LNCaP clone FGC (cell line): ENCODE results near the gene DYNC1I1.

Experiments
- DNase-seq: peaks from one replicate; pipeline ENCODE4 v3.0.0-alpha.2; 2011; ENCODE audit warnings: low read depth
- H3K4me3 ChIP-seq: 2 replicates; pipeline ENCODE4 v1.5.1; 2011; ENCODE audit warnings: mild to moderate bottlenecking, low read depth, low read length, control low read depth
- TF ChIP-seq, protein P1 (sequence below): IDR thresholded peaks from 2 replicates; pipeline ENCODE4 v1.5.1; 2012; ENCODE audit warnings: mild to moderate bottlenecking; ENCODE audit not compliant: control insufficient read depth, insufficient read depth; ENCODE audit errors: extremely low read depth

DYNC1I1 gene

DNA sequence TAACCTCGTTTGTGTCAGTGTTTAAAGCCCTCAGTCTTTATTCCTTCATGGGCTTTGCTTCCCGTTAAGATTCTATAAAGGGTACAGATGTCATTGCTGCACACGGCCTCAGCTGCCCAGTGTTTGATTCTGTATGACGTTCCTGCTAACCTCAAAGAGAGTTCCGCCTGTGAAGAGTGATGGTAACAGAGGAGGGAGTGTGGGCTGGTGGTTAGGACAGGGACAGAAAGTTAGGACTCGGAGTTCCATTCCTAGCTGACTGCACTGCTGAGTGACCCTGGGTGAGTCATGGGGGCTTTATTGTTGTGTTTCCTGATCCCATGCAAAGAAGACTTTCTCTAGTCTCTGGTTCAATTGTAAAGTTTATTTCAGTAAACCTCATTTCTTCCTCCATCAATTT is 227.1 kb downstream of the DYNC1I1 start:
- no peak for DNase-seq
- TF ChIP-seq, protein P1, sequence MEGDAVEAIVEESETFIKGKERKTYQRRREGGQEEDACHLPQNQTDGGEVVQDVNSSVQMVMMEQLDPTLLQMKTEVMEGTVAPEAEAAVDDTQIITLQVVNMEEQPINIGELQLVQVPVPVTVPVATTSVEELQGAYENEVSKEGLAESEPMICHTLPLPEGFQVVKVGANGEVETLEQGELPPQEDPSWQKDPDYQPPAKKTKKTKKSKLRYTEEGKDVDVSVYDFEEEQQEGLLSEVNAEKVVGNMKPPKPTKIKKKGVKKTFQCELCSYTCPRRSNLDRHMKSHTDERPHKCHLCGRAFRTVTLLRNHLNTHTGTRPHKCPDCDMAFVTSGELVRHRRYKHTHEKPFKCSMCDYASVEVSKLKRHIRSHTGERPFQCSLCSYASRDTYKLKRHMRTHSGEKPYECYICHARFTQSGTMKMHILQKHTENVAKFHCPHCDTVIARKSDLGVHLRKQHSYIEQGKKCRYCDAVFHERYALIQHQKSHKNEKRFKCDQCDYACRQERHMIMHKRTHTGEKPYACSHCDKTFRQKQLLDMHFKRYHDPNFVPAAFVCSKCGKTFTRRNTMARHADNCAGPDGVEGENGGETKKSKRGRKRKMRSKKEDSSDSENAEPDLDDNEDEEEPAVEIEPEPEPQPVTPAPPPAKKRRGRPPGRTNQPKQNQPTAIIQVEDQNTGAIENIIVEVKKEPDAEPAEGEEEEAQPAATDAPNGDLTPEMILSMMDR = no peak
- no peak overlapping the region for H3K4me3 ChIP-seq

GRCh38 chr7:96004578-96004977 is 232.2 kb downstream of the DYNC1I1 start:
- TF ChIP-seq, protein P1 = no peak
- H3K4me3 ChIP-seq = no peak overlapping the region
- DNase-seq = no peak

GRCh38 chr7:96005271-96005670 is 232.9 kb downstream of the DYNC1I1 start:
- DNase-seq = no peak
- no peak overlapping the region for H3K4me3 ChIP-seq
- TF ChIP-seq, protein P1 = no peak

DNA sequence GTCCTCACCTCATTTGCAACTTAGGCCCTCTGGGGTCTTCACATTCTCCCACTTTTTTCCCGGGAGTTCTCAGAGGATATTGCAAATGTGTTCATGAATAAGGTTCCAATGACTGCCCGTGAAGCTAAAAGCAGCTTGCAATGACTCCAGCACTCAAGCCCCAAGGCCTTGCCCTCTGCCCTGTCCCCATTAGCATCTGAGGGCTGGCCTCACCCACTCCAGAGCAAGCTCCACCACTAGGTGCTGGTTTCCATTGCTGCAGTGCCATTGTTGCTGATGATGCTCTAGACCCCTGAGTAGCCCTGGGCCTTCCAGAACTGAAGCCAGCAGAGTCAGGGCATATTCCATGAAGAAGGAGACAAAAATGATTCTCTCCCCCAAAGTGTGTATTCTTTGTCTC is 236.8 kb downstream of the DYNC1I1 start:
- H3K4me3 ChIP-seq = no peak overlapping the region
- TF ChIP-seq, protein P1 = no peak
- DNase-seq = no peak

GRCh38 chr7:96013836-96014235 is 241.5 kb downstream of the DYNC1I1 start:
- no peak for DNase-seq
- H3K4me3 ChIP-seq = no peak overlapping the region

DNA sequence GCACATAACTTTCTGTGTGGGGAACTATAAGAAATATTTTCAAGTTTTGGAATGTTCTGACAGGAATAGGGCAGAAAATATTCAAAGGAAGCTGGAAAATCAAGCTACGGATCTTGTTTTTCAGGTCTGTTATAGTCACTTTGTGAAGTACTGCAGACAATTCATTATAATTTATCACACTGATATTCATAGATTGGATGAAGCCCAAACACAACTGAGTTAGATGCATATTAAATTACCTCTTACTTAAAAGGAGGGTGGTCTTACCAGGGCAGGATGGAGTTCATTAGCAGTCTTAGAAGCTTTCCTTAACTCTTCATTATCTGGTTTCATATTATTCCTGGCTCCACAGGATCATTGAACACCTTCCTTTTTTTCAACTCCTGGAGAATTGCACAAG is 242.3 kb downstream of the DYNC1I1 start:
- no peak overlapping the region for H3K4me3 ChIP-seq
- TF ChIP-seq, protein P1 = no peak
- DNase-seq = no peak

More at GRCh38 chr7:96013836-96014235, 241.5 kb downstream of the DYNC1I1 start:
- TF ChIP-seq, protein P1 = no peak

- no peak overlapping the region for H3K4me3 ChIP-seq
- TF ChIP-seq, protein P1 = no peak
- DNase-seq = no peak
Measured at GRCh38 chr7:96016056-96016586, 243.8 kb downstream of the DYNC1I1 start.
